Limb (tissue), 2 donors: Measurements from ENCODE around the gene ERV3-1.
"Not testable (repeated sequence)": the region's sequence is repeated elsewhere in the genome, so short reads cannot be mapped to it uniquely, and the experiment has no call there.

Experiments used
- DNase-seq, 2 donors: peaks; one replicate each; pipeline ENCODE4 v3.0.0-alpha.2; 2016; ENCODE audit errors: extremely low spot score in 2 of 2

ERV3-1 gene

GRCh38 chr7:65002972-65003585, 3.4 kb downstream of the ERV3-1 start:
- no peak for DNase-seq

DNA sequence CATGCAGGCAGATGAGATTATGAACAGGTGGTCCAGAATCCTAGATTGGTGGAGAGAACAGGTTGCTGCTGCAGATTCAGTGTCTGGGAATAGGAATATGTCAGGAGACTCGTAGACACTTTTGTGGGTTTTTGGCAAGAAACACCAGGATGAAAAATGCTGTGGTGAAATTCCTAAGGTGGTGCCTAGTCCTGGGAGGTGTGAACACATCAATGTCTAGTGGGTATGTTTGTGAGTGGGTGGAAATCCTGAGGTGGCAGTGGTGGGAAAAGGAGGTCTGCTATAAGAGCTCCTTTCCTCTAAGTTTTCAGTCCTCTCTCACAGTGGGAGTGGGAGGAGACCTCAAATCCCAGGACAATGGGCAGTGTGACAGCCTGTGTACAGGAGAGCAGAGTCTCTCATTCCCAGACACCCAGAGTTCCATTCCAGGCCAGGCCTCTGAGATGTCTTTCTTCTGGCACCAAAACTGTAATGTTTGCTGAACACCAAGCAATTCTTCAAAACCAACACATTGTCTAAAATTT, 5.1 kb downstream of the ERV3-1 start:
- no peak for DNase-seq

DNA sequence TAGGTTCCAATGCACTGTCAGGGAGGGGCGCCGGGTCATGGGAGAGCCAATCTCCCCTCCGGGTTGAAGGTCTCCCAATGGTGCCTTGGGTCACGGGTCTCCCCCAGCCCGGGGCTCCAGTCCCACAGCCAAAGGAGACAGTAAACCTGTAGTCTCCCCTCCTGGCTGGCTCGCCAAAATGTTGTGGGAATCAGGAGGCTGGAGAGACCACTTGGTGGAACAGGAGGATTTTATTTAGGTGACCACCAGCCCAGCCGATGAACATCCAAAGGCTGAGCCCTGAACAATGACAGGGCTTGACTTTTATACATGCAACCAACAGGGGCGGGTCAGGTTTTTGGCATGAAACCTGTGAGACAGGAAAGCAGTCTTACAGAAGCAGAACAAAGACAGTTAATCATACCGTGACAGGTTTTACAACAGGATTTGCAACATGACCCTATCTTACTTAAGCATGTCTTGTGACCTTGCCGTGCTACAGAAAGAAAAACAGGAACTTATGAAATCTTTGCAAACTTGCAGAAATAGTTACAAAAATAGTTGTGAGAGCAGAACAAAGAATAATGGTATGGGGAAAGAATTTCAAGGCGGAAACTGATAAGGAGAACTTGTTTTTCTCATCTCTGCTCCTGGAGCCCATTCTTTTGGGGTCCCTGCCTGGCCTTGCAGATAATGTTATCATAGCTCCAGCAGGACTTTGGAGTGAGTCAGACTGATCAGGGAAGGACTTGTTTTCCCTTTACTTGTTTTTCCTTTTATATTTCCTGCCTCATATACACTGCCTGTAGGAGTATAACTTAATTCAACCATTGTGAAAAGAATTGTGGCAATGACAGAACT, 7.1 kb downstream of the ERV3-1 start:
- DNase-seq: no peak

- DNase-seq: no peak
These were observed 7.7 kb downstream of the ERV3-1 start for GRCh38 chr7:64998865-64999164.

DNA sequence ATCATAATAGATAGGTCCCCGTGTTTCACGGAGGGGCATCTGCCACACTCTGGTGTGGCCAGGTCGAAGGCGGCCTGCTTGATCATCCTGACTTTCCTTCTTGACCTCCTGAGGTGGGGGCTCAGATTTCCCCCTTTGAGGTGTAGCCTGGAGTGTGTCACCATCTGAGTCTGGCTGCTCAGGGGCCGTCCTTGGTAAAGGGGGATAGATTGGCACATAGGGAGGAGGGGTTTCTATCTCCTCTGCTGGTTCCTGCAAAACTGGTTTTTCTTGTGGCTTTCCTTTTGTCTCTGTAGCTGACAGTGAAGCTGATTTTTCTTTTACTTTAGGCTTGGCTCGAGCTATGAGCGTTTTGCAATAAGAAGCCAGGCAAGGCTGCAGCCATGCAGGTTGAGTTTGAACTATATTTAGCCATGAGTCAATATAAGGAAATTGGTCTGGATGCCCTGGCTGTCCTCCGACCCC, 8.5 kb downstream of the ERV3-1 start:
- no peak for DNase-seq

- DNase-seq: no peak
These were observed 9.2 kb downstream of the ERV3-1 start for GRCh38 chr7:64997164-64997908.

DNA sequence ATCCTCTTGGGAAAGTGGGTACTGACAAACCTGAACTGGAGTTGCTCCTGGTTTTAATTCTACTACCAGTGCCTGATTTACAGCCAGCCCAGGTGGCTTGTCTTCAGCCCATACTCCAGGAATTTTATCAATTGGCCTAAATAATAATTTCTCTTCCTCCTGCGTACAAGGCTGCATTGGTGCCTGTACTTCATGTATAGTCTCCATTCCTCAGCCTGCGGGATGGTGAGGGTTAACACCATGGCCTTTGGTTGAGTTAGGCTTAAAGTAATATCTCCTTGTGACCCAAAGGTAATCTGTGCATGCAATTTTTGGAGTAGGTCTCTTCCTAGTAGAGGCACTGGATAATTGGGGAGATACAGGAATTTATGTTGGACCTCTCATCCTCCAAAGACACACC, 10.2 kb downstream of the ERV3-1 start:
- DNase-seq: no peak

DNA sequence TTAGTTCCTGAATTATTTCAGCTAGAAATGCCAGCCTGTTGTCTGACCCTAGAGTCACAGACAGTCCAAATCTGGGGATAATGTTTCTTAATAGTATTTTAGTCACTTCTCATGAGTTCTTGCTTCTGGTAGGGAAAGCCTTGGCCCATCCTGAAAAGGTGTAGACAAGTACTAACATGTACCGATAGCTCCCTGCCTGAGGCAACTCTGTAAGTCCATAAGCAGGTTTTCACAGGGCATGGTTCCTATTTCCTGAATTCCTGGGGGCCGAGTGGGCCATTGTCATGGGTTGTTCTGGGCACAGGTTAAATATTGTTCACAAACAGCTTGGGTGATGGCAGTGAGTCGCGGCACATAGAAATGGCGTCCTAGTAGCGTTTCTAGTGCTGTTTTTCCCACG, 12.6 kb downstream of the ERV3-1 start:
- DNase-seq: no peak

- DNase-seq: no peak
These were observed 13.5 kb downstream of the ERV3-1 start for GRCh38 chr7:64992971-64993370.

GRCh38 chr7:64990936-64991335, 15.6 kb downstream of the ERV3-1 start, which contains the start of gene ZNF117:
Gene ZNF117 (minus strand): TSS chr7:64991036.
- no peak for DNase-seq

DNA sequence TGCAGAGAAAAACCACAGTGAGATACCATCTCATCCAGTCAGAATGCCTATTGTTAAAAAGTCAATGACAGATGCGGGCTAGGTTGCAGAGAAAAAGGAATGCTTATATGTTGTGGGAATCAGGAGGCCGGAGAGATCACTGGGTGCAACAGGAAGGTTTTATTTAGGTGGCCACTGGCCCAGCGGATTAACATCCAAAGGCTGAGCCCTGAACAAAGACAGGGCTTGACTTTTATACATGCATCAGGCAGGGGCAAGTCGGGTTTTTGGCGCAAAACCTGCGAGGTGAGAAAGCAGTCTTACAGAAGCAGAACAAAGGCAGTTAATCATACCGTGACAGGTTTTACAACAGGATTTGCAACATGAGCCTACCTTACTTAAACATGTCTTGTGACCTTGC, 16.3 kb downstream of the ERV3-1 start:
- DNase-seq: no peak

DNA sequence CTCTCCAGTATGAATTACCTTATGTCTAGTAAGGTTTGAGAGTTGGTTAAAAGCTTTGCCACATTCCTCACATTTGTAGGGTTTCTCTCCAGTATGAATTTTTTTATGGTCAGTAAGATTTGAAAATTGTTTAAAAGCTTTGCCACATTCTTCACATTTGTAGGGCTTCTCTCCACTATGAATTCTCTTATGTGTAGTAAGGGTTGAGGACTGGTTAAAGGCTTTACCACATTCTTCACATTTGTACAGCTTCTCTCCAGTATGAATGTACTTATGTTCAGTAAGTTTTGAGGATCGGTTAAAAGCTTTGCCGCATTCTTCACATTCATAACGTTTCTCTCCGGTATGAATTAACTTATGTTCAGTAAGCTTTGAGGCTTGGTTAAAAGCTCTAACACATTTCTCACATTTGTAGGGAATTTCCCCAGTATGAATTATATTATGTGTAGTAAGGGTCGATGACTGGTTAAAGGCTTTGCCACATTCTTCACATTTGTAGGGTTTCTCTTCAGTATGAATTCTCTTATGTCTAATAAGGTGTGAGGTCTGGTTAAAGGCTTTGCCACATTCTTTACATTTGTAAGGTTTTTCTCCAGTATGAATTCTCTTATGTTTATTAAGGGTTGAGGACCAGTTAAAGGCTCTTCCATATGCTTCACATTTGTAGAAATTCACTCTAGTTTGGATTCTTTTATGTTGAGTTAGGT, 27.8 kb downstream of the ERV3-1 start:
- no peak for DNase-seq

DNA sequence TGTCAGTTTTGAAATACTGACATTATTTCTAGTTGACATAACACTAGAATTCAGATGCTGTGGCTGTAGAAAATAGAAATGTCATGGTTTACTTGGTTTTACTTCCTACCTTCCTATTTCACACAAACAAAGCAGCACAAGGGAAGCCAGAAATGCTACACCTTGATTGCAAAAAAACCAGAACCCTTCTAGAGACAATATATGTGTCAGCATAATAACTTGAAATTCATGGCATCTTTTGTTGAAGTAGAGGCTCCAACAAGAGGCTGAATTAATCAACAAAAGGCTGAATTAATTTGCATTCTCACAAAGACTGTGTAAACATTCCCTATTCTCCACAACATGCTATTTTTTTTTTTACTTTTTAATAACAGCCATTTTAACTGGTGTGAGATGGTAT, 40.9 kb downstream of the ERV3-1 start:
- DNase-seq: no peak

DNA sequence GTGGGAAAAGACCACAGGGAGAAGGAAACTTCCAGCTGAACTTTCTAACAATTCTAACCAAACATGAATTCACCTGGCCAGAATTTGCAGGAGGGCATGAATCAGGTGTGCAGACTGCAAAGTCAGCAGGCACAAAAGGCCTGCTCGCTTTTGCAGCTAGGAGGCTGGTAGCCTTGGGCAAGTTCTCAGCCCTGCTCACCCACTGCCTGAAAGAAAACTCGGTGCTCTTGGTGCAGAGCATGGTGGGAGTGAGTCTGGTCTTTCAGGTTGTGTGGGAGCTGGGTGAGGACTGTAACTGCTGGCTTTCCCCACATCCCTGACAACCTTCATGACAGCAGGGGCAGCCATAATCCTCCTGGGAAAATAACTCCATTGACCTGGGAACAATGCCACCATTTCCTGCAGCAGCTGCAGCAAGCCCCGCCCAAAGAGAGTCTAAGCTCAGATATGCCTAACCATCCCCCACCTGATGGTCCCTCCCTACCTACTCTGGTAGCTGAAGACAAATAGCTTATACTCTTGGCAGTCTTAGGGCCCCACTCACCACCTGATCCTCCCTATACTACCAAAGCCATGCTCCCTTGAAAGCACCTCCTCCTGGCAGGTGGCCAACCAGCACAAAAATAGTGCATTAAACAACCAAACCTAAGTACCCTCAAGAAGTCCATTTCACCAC, 47.3 kb downstream of the ERV3-1 start:
- no peak for DNase-seq

- peak in 1 of 2 donors; percentile 50 for DNase-seq
These were observed 55.1 kb downstream of the ERV3-1 start for GRCh38 chr7:64951250-64951848.

DNA sequence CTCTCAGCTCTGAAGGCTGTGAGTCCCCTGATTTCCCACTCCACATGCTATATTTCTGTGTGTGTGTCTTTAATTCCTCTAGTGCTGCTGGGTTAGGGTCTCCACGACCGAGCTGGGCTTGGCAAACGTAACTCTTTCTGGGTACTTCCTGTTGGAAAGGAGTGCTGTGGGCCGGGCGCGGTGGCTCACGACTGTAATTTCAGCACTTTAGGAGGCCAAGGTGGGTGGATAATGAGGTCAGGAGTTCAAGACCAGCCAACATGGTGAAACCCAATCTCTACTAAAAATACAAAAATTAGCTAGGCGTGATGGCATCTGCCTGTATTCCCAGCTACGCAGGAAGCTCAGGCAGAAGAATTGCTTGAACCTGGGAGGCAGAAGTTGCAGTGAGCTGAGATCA, 55.8 kb downstream of the ERV3-1 start:
- DNase-seq: not testable (repeated sequence)

- not testable (repeated sequence) for DNase-seq
These were observed 57.7 kb downstream of the ERV3-1 start for GRCh38 chr7:64948774-64949173.

GRCh38 chr7:64947252-64948000, 59.1 kb downstream of the ERV3-1 start:
- peak in 1 of 2 donors; percentile 55 for DNase-seq

GRCh38 chr7:64946772-64947171, 59.7 kb downstream of the ERV3-1 start:
- DNase-seq: peak in 1 of 2 donors; percentile 42
